Right kidney (tissue), 9 donors: ENCODE results near the gene POLR3G.

Source experiments
- DNase-seq: peaks from one replicate; pipeline ENCODE4 v3.0.0-alpha.2; 2016
- long read RNA-seq, 8 donors: transcript quantifications; one replicate each; lab custom pipeline, GENCODE V29; 2026

Gene POLR3G
- long read RNA-seq, donor 1, partial matches to known transcripts = 7 of 8 reads
- long read RNA-seq, donor 1, other reads (novel, unspliced or antisense) = 0 of 8 reads
- long read RNA-seq, donor 2, partial matches to known transcripts = 0 of 2 reads
- long read RNA-seq, donor 2, other reads (novel, unspliced or antisense) = 0 of 2 reads
- long read RNA-seq, donor 3 = 0 reads
- long read RNA-seq, donor 4, partial matches to known transcripts = 0 of 1 reads
- long read RNA-seq, donor 4, other reads (novel, unspliced or antisense) = 0 of 1 reads
- long read RNA-seq, donor 5 = 0 reads
- long read RNA-seq, donor 6 = 0 reads
- long read RNA-seq, donor 7 = 0 reads
- long read RNA-seq, donor 8 = 0 reads

DNA sequence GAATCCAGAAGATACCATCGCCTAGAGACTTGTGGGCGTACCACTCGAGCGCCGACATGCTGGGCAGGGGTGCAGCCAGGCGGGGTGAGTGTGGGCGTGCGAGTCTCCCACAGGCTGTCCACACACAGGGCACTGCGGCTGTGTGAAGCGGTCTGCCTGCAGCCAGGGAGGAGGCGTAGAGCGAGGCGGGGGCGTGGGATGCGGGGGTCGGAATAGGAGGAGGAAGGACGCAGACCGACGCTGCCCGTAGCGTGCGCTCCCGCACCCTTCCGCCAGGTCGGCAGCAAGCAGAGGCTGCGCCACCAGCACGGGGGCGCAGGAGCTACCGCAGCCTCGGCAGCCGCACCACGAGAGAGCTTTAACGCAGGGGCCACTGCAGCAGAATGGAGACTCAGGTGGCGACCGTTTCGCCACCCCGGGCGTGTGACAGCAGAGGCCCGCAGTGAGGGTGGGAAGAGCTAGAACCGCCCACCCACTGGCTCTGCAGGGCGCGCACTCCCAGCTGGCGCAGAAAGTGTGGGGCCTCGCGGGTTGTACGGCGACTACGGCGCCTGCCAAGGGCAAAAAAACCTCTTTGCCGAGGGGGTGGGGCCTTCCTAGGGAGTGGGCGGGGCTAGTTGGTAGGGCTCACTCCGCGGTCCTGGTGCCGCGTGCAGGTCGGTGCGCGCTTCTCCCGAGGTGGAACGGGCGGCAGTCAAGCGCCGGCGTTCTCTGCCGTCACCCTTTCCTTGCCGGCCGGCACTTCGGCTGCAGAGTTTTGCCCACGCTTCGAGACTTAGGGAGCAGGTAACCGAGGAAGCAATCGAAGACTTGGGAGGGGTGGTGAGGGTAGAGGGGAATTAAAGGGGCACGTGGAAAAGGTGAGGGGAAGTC lies at the start of gene POLR3G, which contains the start of gene MBLAC2:
Gene POLR3G, plus strand, starts transcription at position 630 of the 873 bp plus-strand sequence. CDS start 10,704 bp downstream, outside the sequence.
Gene MBLAC2, minus strand, starts transcription at position 537 of the 873 bp plus-strand sequence. Its CDS starts 479 bp downstream, at position 58.
- DNase-seq = peak; percentile 98

GRCh38 chr5:90434116-90434714 lies 40.4 kb upstream of the POLR3G start:
- no peak for DNase-seq

- DNase-seq = no peak
These were observed 37.0 kb upstream of the POLR3G start for GRCh38 chr5:90437663-90438062.

DNA sequence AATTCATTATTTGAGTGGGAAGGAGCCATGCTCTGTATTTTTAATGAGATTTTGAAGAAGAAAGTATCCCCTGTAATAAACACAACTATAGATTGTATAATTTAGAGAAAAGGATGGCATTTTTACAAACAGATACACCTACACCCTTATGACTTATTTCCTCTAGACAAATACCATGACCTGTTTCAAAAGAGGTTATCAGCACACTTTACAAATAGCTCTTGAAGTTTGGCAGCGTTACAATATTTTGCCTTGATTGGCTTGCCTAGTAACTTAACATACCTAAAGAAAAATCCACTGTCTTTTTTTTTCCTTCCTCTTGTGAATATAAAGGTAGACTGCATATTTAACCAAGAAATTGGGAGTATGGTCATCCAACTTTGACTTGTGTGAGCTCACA lies 36.6 kb upstream of the POLR3G start:
- DNase-seq = no peak

- no peak for DNase-seq
These were observed 34.0 kb upstream of the POLR3G start for GRCh38 chr5:90440644-90441043.

DNA sequence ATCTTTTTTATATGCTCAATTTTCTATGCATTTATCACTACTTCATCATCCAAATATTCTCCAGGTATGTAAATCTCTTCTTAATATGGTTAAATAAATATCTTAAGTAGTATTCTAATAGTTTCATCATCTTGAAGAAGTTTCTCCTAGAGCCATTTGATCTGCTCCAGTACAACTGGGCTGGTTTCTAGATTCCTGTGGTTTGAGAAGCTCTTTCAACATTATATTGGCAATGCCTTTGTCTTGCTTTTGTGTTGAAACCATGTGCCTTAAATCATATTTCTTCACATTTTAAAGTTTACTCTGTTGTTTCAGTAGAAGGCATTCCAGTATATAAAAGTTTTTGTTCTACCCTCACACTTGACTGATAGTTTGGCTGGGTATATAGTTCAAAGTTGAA lies 27.7 kb upstream of the POLR3G start:
- no peak for DNase-seq

DNA sequence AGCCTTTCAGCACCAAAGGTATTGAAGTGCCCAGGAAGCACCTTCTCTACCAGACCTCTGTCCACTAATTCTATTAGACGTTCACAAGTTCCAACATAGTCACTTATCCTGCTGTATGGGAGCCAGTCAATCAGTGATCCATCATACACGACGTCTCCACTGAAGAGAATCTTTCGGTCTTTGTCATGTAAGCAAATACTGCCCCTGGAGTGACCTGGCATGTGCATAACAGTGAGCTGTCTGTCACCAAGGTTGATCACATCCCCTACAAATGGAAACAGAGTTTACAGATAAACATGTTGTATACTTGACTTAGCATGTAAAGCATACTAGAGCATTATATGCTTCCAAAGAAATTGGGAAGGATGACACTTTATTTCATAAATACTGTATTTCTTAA lies 13.4 kb upstream of the POLR3G start:
- no peak for DNase-seq

- no peak for DNase-seq
These were observed 1.8 kb upstream of the POLR3G start for GRCh38 chr5:90472783-90473395.

- DNase-seq = no peak
These were observed 1.0 kb upstream of the POLR3G start for GRCh38 chr5:90473396-90474234.

DNA sequence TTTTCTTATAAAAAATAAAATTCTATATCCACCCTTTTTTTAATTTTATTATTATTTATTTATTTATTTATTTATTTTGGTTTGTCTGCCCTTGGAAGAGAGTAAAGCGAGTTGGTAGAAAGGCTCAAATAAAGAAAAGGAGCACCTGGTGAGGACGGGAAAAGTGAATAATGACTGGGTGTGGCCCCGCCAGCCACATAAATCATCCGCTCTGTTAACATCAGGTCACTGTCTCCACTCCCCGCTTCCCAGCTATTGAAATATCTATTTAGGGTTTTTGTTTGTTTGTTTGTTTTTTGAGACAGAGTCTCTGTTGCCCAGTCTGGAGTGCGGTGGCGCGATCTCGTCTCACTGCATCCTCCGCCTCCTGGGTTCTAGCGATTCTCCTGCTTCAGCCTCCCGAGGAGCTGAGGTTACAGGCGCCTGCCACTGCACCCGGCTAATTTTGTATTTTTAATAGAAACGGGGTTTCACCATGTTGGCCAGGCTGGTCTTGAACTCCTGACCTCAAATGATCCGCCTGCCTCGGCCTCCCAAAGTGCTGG lies 844 bp downstream of the POLR3G start:
- DNase-seq = peak; percentile 5

DNA sequence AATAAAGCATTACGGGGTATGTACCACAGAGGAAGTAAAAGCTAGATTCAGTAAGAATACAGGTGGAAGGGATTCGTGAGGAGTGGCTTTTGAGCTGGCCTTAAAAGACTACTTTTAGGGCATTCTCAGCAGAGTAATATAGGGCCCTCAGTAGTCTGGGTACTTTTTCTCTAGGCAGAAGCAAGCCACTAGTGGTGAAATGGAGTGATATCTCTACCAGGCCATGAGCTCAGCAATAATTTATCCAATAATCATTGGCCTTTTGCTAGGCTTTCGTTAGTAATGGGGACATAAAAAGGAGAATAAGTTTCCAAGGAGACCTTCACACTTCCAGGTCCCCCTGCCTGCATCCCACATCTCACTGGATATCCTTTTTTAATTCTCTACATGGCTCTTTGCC lies 1.7 kb downstream of the POLR3G start:
- DNase-seq = no peak

DNA sequence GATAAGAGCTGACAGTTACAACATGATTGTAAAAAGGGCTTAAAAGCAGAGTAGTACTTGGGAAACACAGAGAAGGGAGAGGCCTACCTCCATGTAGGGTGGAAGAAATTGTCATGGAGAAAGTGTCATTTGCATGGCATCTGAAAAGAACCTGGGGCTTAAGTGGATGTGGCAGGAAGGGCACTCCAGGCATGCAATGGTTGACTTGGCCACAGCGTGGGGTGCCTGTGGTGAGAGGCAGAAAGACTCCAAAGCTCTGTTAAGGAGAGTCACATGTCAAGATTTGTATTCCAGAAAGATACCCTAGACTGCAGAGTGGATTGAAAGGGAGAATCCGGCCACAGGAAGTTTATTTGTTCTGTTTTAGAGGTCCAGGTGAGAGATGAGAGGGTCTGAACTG lies 2.4 kb downstream of the POLR3G start:
- no peak for DNase-seq

GRCh38 chr5:90477621-90478215 lies 3.1 kb downstream of the POLR3G start:
- no peak for DNase-seq

DNA sequence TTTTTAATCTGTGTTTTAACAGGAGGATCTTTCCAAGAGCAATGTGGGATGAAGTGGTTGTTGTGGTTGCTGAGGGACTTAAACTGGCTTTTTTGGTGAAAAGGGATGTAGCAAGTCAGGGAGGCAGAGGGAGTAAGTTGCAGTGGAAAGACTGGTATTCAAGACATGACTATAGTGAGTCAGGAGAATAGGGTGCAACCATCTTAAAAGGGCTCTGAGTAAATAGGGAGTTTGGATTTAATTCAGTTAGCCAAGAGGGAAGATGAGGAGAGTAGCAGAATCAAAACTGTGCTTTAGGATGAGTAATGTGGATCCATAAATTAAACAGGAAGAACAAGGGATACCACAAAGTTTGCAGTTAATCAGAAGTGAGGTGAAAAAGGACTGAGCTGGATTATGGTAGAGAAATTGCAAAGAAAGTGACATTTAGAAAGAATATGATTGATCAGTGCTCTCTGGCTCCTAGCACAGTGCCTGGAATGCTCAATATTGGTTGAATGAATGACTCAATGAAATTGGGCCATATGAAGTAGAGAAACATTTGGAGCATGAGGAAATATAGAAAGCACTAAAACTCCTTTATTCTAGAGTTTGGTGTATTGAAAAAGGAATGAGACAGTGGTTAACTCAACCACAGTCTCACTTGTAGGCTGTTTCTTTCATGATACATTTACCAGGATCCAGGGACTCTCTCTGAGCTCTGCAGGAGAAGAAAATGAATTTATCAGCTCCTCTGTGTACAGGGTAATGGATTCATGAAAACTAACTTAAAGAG lies 5.1 kb downstream of the POLR3G start:
- no peak for DNase-seq

DNA sequence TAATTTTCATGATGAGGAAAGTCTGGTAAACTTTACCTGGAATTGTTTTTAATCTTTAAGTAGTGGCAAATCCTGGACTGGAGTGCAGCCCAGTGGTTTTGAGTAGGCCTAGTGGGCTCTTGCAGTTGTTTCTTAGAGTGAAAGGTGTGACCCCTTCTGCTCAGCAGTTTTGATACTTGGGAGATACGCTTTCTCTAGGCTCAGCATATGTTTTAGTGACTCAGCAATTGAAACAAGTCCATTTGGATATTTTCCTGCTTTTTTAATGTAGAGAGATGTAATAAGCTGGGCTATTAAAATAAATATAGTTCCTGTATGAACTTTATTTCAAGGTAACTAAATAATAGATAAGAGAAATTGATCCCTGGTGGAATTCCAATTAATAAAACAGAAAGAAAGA lies 6.0 kb downstream of the POLR3G start:
- no peak for DNase-seq

- DNase-seq = no peak
These were observed 8.5 kb downstream of the POLR3G start for GRCh38 chr5:90483206-90483605.

GRCh38 chr5:90484540-90484939 lies 9.9 kb downstream of the POLR3G start:
- DNase-seq = no peak

GRCh38 chr5:90488791-90489190 lies 14.1 kb downstream of the POLR3G start:
- DNase-seq = no peak

- no peak for DNase-seq
These were observed 19.4 kb downstream of the POLR3G start for GRCh38 chr5:90494043-90494442.

- no peak for DNase-seq
These were observed 20.5 kb downstream of the POLR3G start for GRCh38 chr5:90495146-90495545.
